Smooth muscle cell (in vitro differentiated cells): Measurements from ENCODE around the gene LIF. TPM values are rescaled to one million over a fixed set of nuclear protein-coding genes. Genes with fewer than 3 reads are reported as not detected.
A peak's percentile ranks its signal among the peaks of the same experiment; 100 is the strongest.

Source experiments
- DNase-seq: peaks from one replicate; lab custom pipeline; 2025; ENCODE audit not compliant: unreplicated experiment; lab: John Stamatoyannopoulos, UW
- H2AFZ ChIP-seq: fragments of 200-600 bp; sonication (generic); 2 replicates; pipeline ENCODE4 v1.6.0; 2016; ENCODE audit warnings: antibody characterized with exemption, low read depth, mild to moderate bottlenecking
- H3F3A ChIP-seq: fragments of 200-600 bp; sonication (generic); 2 replicates; pipeline ENCODE4 v1.6.0; 2017; ENCODE audit warnings: antibody characterized with exemption, low read depth
- H3K27ac ChIP-seq: fragments of 200-600 bp; sonication (generic); 2 replicates; pipeline ENCODE4 v1.5.1; 2016; ENCODE audit warnings: low read depth, mild to moderate bottlenecking
- H3K27me3 ChIP-seq: fragments of 200-600 bp; sonication (generic); 2 replicates; pipeline ENCODE4 v1.6.1; 2016; ENCODE audit warnings: low read depth, mild to moderate bottlenecking
- H3K36me3 ChIP-seq: fragments of 200-600 bp; sonication (generic); 2 replicates; pipeline ENCODE4 v1.5.1; 2016; ENCODE audit warnings: low read depth
- H3K4me1 ChIP-seq: fragments of 200-600 bp; sonication (generic); 2 replicates; pipeline ENCODE4 v1.5.1; 2016; ENCODE audit warnings: low read depth
- H3K4me2 ChIP-seq: fragments of 200-600 bp; sonication (generic); 2 replicates; pipeline ENCODE4 v1.6.0; 2016; ENCODE audit warnings: mild to moderate bottlenecking
- H3K4me3 ChIP-seq: fragments of 200-600 bp; sonication (generic); 2 replicates; pipeline ENCODE4 v1.5.1; 2016; ENCODE audit warnings: mild to moderate bottlenecking
- H3K79me2 ChIP-seq: fragments of 200-600 bp; sonication (generic); 2 replicates; pipeline ENCODE4 v1.6.0; 2016; ENCODE audit warnings: low read depth, mild to moderate bottlenecking
- H3K9ac ChIP-seq: fragments of 200-600 bp; sonication (generic); 2 replicates; pipeline ENCODE4 v1.6.0; 2016; ENCODE audit warnings: low read depth
- H3K9me3 ChIP-seq: fragments of 200-600 bp; sonication (generic); replicated peaks from 2 replicates; pipeline ENCODE4 v1.5.1; 2016; ENCODE audit warnings: low read depth
- H4K20me1 ChIP-seq: fragments of 200-600 bp; sonication (generic); 2 replicates; pipeline ENCODE4 v1.6.0; 2016; ENCODE audit warnings: low read depth
- CTCF ChIP-seq: fragments of 200-600 bp; sonication (generic); IDR thresholded peaks from 2 replicates; pipeline ENCODE4 v1.5.1; 2017; ENCODE audit warnings: borderline replicate concordance, mild to moderate bottlenecking, antibody characterized with exemption; ENCODE audit not compliant: insufficient read depth, poor library complexity, severe bottlenecking
- WGBS: methylation state at CpG from one replicate; pipeline ENCODE4 v1.1.7; 2016; ENCODE audit warnings: low lambda C conversion rate; 5-methylcytosine and 5-hydroxymethylcytosine counted together
- polyA plus RNA-seq: library from polyadenylated mRNA; unstranded; fragments of >200 nt; fragmentation: Nextera tagmentation; extraction: Ambion mirVana; gene quantifications from 2 replicates; pipeline ENCODE4 v1.2.1, GENCODE V29; 2016
- total RNA-seq: library from RNA; depleted of rRNA; stranded (reverse); fragments of >200 nt; gene quantifications from 2 replicates; pipeline ENCODE4 v1.2.3, GENCODE V29; 2014

The LIF gene
- total and polyA plus RNA-seq, 2 experiments from 2014 or later: 29.9 to 31.2 TPM

- Histone ChIP-seq H3K4me3 (no peak overlapping the region), H3K4me1 (peaks cover 7% of the 10 kb centered on the region), H3K4me2 (peak overlapping the region; percentile 41), H3K9me3 (no peaks in the 10 kb centered on the region), H3K27me3 (no peaks in the 10 kb centered on the region), H3K36me3 (no peaks in the 10 kb centered on the region), H3K79me2 (no peaks in the 10 kb centered on the region), H3K9ac (no peak overlapping the region), H3F3A (peaks cover 4% of the 10 kb centered on the region), H4K20me1 (no peaks in the 10 kb centered on the region), H2AFZ (no peak overlapping the region), H3K27ac (no peak overlapping the region)
- DNase-seq: no peak
- no peak for TF ChIP-seq CTCF
- 53% methylated on average over 16 of the region's 16 CpGs for whole genome bisulfite sequencing
These were observed 32.7 kb upstream of the LIF start for GRCh38 chr22:30279046-30279788.

- no peak for DNase-seq
- peaks cover 4% of the 10 kb centered on the region for H3F3A ChIP-seq
- peaks cover 7% of the 10 kb centered on the region for H3K4me1 ChIP-seq
- H3K79me2 ChIP-seq: no peaks in the 10 kb centered on the region
- no peaks in the 10 kb centered on the region for H3K9me3 ChIP-seq
- no peaks in the 10 kb centered on the region for H4K20me1 ChIP-seq
- H3K36me3 ChIP-seq: no peaks in the 10 kb centered on the region
- H3K4me2 ChIP-seq: peak overlapping the region; percentile 43
- H3K4me3 ChIP-seq: no peak overlapping the region
- no peak overlapping the region for H2AFZ ChIP-seq
- WGBS: 50% methylated on average over 14 of the region's 14 CpGs
- TF ChIP-seq CTCF: no peak
- H3K27ac ChIP-seq: peak overlapping the region; percentile 74
- H3K27me3 ChIP-seq: no peaks in the 10 kb centered on the region
- H3K9ac ChIP-seq: no peak overlapping the region
These were observed 31.2 kb upstream of the LIF start for GRCh38 chr22:30277547-30278344.

GRCh38 chr22:30276039-30276438 is 29.5 kb upstream of the LIF start:
- Histone ChIP-seq H3K9ac (no peak overlapping the region), H3K4me3 (no peak overlapping the region), H3F3A (peaks cover 4% of the 10 kb centered on the region), H2AFZ (no peak overlapping the region), H3K9me3 (no peaks in the 10 kb centered on the region), H3K79me2 (no peaks in the 10 kb centered on the region), H3K36me3 (no peaks in the 10 kb centered on the region), H3K27ac (no peak overlapping the region), H3K27me3 (no peaks in the 10 kb centered on the region), H3K4me1 (peaks cover 7% of the 10 kb centered on the region), H3K4me2 (no peak overlapping the region), H4K20me1 (no peaks in the 10 kb centered on the region)
- no peak for DNase-seq
- no peak for TF ChIP-seq CTCF
- WGBS: 92% methylated on average over 8 of the region's 8 CpGs
